Uterus (tissue), 2 donors: ENCODE results near the gene WDR45B.

Experiments
- POLR2A ChIP-seq, 2 donors: fragments of 450-650 bp; IDR thresholded peaks; one replicate each; pipeline ENCODE4 v1.6.1; 2016; ENCODE audit warnings: antibody characterized with exemption in 2 of 2, mild to moderate bottlenecking in 1 of 2, moderate library complexity in 1 of 2
- TF ChIP-seq, protein P1 (sequence below), 4 experiments: fragments of 200-600 bp in 2 of 4; fragments of 450-650 bp in 2 of 4; sonication (generic) in 2 of 4; IDR thresholded peaks; one replicate each; pipeline ENCODE4 v1.5.1; 2016 to 2019; ENCODE audit warnings: antibody characterized with exemption in 4 of 4, mild to moderate bottlenecking in 2 of 4, moderate library complexity in 1 of 4

DNA sequence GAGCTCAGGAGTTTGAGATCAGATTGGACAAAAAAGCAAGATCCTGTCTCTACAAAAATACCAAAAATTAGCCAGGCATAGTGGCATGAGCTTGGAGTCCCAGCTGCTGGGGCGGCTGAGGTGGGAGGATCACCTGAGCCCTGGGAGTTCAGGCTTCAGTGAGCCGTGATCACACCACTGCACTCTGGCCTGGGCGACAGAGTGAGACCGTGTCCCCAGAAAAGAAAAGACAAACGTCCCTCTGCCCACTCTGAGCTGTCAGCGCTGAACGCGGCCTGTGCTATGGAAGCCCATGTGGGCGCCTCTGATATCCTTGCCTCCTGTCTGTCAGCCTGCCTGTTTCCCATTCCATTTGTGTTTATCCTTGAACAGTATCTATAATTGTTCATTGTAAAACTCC is 78.0 kb downstream of the WDR45B start:
- TF ChIP-seq, protein P1, sequence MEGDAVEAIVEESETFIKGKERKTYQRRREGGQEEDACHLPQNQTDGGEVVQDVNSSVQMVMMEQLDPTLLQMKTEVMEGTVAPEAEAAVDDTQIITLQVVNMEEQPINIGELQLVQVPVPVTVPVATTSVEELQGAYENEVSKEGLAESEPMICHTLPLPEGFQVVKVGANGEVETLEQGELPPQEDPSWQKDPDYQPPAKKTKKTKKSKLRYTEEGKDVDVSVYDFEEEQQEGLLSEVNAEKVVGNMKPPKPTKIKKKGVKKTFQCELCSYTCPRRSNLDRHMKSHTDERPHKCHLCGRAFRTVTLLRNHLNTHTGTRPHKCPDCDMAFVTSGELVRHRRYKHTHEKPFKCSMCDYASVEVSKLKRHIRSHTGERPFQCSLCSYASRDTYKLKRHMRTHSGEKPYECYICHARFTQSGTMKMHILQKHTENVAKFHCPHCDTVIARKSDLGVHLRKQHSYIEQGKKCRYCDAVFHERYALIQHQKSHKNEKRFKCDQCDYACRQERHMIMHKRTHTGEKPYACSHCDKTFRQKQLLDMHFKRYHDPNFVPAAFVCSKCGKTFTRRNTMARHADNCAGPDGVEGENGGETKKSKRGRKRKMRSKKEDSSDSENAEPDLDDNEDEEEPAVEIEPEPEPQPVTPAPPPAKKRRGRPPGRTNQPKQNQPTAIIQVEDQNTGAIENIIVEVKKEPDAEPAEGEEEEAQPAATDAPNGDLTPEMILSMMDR (IDR thresholded peaks at IDR 0.05): no peak
- TF ChIP-seq POLR2A (IDR thresholded peaks at IDR 0.05): no peak
